Measurements from ENCODE around the gene NAGA.

The NAGA gene

DNA sequence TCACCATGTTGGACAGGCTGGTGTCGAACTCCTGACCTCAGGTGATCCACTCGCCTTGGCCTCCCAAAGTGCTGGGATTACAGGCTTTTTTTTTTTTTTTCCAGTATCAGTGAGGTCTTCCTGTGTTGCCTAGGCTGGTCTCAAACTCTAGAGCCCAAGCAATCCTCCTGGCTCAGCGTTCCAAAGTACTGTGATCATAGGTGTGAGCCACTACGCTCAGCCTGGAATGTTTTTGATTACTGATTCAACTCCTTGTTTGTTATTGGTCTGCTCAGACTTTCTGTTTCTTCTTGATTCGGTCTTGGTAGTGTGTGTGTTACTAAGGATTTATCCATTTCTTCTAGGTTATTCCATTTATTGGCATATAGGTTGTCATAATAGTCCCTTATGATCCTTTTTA is 31.3 kb downstream of the NAGA start:
- DNase-seq (ENCODE audit: low read depth in 2 of 2) = no peak

DNA sequence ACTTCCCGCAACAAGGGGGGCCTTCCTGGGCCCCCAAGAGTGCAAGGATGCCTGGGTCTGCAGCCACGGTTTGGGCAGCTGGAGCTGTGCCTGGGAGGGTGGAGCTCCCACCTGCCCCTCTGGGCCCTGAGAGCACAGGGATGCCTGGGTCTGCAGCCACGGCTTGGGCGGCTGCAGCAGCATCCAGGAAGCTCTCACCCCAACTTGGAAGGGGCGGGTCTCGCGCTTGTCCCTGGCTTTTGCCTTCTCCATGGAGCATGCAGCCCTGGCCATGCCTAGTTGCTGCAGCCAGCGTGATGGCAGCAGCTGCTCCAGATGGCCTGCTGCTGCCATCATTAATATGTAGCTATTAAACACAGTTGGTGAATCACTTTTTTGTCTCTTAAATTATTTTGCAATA is 35.4 kb downstream of the NAGA start:
- no peak for DNase-seq (ENCODE audit: low read depth in 2 of 2)

DNA sequence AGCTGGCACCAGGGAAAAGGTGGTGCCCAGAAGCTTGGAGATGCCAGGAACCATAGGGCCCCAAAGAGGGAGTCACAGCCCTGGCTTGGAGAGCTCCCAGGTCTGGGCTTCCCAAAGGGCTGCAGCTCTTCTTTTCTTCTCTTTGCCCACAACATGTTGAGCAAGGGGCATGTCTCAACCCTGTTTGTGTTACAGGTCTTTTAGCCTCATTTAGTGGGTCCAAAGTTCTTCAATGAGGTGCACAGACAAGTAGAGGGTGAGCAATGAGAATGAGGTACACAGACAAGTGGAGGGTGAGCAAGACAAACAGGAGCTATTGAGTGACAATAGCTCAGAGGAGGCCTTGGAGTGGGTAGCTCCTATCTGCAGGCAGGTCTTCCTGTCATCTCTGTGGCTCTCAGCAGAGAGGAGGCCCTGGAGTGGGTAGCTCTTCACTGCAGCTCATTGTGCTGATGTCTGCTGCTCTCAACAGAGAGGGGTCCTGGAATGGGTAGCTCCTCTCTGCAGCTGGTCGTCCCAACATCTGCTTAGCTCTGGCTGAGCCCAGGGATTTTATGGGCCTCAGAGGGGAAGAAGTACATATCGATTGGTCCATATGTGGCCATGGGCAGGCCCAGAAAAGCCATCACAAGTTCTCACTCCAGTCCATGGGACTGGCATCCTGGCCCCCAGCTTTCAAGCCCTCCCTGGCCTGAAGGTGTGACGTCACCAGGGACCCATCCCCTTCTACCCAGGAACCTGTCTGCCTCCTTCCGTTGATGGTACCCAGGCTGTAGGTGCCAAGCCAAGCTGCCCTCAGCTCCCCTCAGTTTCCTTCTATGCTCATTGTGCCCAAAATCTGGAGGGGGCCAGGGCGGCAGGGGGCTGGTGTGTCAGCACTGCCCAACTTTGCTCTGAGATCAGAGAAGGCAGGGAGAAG is 37.1 kb downstream of the NAGA start:
- DNase-seq (ENCODE audit: low read depth in 2 of 2) = no peak

DNA sequence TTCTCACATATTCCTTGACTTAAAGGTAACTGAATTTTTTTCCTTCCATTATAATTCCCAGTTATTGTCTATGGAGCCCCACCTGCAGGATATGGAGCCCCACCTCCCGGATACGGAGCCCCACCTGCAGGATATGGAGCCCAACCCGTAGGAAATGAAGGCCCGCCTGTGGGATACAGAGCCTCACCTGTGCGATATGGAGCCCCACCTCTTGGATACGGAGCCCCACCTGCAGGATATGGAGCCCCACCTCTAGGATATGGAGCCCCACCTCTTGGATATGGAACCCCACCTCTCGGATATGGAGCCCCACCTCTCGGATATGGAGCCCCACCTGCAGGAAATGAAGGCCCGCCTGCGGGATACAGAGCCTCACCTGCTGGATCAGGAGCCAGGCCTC is 43.9 kb downstream of the NAGA start:
- no peak for DNase-seq (ENCODE audit: low read depth in 2 of 2)

DNA sequence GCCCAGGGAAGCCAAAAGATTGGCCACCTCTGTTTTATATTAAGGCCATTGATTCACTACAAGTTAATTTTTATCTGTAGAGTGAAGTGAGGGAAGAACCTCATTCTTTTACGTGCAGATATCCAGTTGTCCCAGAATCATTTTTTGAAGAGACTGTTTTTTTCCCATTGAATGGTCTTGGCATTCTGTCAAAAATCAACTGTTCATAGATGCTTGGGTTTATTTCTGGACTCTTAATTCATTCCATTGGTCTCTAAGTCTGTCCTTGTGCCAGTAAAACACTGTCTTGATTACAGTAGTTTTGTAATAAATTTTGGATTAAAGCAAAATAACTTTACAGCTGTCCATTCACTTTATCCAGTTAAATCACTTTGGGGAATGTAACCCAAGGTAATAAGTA is 45.2 kb downstream of the NAGA start:
- DNase-seq (ENCODE audit: low read depth in 2 of 2) = no peak

DNA sequence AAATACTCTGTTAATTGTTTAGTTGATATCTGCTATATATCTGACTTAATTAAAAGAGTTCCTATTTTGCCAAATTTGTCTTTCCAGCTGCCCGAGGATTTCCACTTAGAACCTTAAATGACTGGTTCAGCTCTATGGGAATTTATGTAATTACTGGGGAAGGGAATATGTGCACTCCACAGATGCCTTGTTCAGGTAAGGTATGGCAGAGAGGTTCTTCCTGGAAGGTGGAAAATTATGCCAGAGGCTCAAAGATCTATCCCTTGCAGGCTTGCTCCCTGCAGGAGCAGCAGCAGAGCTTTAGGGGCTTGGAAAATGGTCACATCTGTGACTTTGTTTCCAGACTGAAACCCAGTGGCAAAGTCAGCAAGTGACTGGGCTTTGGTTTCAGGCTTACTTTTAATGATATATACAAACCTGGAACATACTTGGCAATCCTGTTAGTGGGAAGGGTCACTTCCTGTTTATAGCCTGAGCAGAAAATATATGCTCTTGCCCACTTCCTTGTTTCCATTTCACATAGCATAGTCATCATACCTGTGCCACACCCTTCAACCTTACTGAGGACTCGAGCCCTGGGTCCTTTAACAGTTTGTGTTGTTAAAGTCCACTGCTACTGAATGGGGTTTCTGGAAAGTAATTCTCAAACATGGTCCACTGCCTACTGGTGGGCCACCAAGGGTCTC is 48.3 kb downstream of the NAGA start:
- no peak for DNase-seq (ENCODE audit: low read depth in 2 of 2)

DNA sequence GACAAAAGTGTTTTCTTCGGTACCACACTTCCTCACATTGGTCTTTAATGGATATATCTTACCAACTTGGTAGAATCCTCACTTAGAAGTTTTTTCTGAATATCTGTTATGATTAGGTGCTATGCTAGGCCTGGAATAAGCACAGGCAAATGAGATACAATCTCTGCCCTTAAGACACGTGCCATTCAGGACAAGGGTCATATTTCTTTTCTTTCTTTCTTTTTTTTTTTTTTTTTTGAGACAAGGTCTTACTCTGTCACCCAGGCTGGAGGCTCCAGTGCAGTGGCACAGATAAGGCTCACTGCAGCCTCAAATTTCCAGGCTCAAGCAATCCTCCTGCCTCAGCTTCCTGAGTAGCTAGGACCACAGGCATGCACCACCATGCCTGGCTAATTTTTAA is 49.0 kb downstream of the NAGA start:
- no peak for DNase-seq (ENCODE audit: low read depth in 2 of 2)

DNA sequence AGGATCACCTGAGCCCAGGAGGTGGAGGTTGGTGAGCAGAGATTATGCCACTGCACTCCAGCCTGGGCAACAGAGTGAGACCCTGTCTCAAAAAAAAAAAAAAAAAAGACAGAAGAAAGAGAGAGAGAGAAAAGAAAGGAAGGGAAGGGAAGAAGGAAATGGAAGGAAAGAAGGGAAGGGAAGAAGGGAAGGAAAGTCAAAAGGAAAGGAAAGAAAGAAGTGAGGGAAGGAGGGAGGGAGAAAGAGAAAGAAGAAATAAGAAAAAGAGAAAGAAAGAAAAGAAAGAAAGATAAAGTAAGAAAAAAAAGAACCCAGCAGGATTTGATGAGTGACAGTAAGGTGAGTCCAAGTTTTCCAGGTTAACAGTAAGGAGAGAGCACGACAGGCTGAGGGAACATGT is 52.4 kb downstream of the NAGA start:
- DNase-seq (ENCODE audit: low read depth in 2 of 2) = no peak

DNA sequence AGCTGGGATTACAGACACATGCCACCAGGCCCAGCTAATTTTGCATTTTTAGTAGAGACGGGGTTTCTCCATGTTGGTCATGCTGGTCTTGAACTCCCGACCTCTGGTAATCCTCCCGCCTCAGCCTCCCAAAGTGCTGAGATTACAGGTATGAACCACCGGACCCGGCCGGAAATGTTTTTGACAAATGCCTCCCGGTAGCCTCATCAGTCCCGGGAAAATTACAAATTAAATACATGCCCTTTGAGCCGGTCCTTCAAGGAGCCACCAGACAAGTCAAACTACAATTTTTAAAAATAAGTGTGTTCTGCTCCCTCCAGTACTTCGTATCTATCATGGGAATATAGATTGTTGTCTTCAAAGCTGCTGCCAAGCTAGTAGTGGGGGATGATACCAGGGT is 54.5 kb downstream of the NAGA start:
- DNase-seq (ENCODE audit: low read depth in 2 of 2) = no peak

DNA sequence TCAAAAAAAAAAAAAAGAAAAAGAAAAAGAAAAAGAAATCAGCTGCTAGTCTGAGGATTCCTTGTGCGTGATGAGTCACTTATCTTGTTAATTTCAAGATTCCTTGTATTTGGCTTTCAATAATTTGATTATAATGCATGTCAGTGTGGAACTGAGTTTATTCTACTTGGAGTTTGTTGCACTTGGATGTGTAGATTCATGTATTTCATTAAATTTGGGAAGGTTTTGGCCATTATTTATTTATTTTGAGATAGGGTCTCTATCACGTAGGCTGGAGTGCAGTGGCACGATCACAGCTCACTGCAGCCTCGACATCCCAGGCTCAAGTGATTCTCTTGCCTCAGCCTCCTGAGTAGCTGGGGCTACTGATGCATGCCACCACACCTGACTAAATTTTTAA is 57.2 kb downstream of the NAGA start:
- no peak for DNase-seq (ENCODE audit: low read depth in 2 of 2)

DNA sequence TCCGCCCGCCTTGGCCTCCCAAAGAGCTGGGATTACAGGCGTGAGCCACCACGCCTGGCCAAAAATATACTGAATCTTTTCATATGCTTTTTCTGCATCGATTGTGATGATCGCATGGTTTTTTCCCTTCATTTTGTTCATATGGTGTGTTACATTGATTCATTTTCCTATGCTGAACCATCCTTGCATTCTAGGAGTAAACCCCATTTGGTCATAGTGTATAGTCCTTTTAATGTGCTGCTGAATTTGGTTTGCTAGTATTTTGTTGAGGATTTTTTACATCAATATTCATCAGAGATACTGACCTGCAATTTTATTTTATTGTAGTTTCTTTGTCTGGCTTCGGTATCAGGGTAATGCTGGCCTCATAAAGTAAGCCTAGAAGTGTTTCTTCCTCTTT is 59.8 kb downstream of the NAGA start:
- no peak for DNase-seq (ENCODE audit: low read depth in 2 of 2)
